Heart left ventricle (tissue), 16 donors: ENCODE measurements around the gene NCOA5. TPM values are rescaled to one million over a fixed set of nuclear protein-coding genes. Genes with fewer than 3 reads are reported as not detected.

Source experiments
- ATAC-seq, 4 donors: fragments of 200-7000 bp; cut with Tn5 transposase; one replicate each; pipeline ENCODE4 v1.9.1; 2020 to 2022; ENCODE audit warnings: moderate library complexity in 4 of 4, mild to moderate bottlenecking in 3 of 4, moderate number of reproducible peaks in 1 of 4
- DNase-seq, 5 donors: peaks; one replicate each; pipeline ENCODE4 v3.0.0-alpha.2; 2020
- H3K27ac ChIP-seq, 12 donors: fragments of 200-600 bp; sonication (generic) in 4 of 12; one replicate each; pipeline versions ENCODE4 v1.5.0 to v1.8.0; 2016 to 2022; ENCODE audit warnings: mild to moderate bottlenecking in 2 of 12
- H3K27me3 ChIP-seq, 9 donors: fragments of 200-600 bp; sonication (generic) in 2 of 9; one replicate each; pipeline versions ENCODE4 v1.5.1 to v1.8.0; 2016 to 2022; ENCODE audit warnings: mild to moderate bottlenecking in 3 of 9
- H3K36me3 ChIP-seq, 9 donors: fragments of 200-600 bp; sonication (generic) in 2 of 9; one replicate each; pipeline versions ENCODE4 v1.5.0 to v1.8.0; 2018 to 2022; ENCODE audit warnings: mild to moderate bottlenecking in 2 of 9
- H3K4me1 ChIP-seq, 12 donors: fragments of 200-600 bp; sonication (generic) in 4 of 12; one replicate each; pipeline versions ENCODE4 v1.5.0 to v1.8.0; 2016 to 2022; ENCODE audit warnings: mild to moderate bottlenecking in 3 of 12
- H3K4me3 ChIP-seq, 12 donors: fragments of 200-600 bp; sonication (generic) in 4 of 12; one replicate each; pipeline versions ENCODE4 v1.5.0 to v1.8.0; 2017 to 2022; ENCODE audit warnings: mild to moderate bottlenecking in 9 of 12, moderate library complexity in 4 of 12
- H3K9me3 ChIP-seq, 12 donors: fragments of 200-600 bp; sonication (generic) in 4 of 12; one replicate each; pipeline versions ENCODE4 v1.5.0 to v1.8.0; 2016 to 2022; ENCODE audit warnings: mild to moderate bottlenecking in 1 of 12
- CTCF ChIP-seq, 12 donors: fragments of 200-600 bp; sonication (generic) in 4 of 12; IDR thresholded peaks; one replicate each; pipeline versions ENCODE4 v1.5.0 to v1.8.0; 2018 to 2022; ENCODE audit warnings: antibody characterized with exemption in 12 of 12, mild to moderate bottlenecking in 5 of 12
- POLR2A ChIP-seq, 2 donors: fragments of 450-650 bp; IDR thresholded peaks; one replicate each; pipeline ENCODE4 v1.6.1; 2017; ENCODE audit warnings: antibody characterized with exemption in 2 of 2, mild to moderate bottlenecking in 2 of 2, moderate library complexity in 2 of 2
- WGBS, 4 donors: extraction: QIAGEN DNeasy Blood & Tissue Kit in 2 of 4; methylation state at CpG; one replicate each; pipeline versions ENCODE4 v1.1.5 to v1.1.7; 2013 to 2018; 5-methylcytosine and 5-hydroxymethylcytosine counted together
- intact Hi-C, 10 donors: fragments of 100-400 bp; cut with DNase I; formaldehyde crosslinking; loops; one replicate each; pipeline versions ENCODE4 v1.11.1 to v1.14.2; 2022
- polyA plus RNA-seq, 2 donors: library from polyadenylated mRNA; stranded (reverse); fragments of 200-250 nt; gene quantifications; one replicate each; pipeline ENCODE4 v1.2.3, GENCODE V29; 2013
- total RNA-seq, 9 donors: library from RNA; depleted of rRNA in 2 of 9; stranded (reverse); fragments of >200 nt in 2 of 9; fragmentation: NEBNext Ultra II Directional in 3 of 9; extraction: Animal tissue kit (Norgen Biotek cat#: 25700) in 3 of 9; gene quantifications; one replicate each; pipeline versions ENCODE4 v1.1.0 to v1.2.4, GENCODE V29; 2016 to 2023
- donor health status: ischemic (EF 13 %, LVEDD 7.1; RV severe dilation, severe dysfunction).
- donor health status: healthy with polysubstance abuse.
- donor health status: DM: no; HTN: yes; CAD: no.
- donor health status: DM: no; HTN: no; CAD: no.
- donor health status: ischemic (EF 25% LVEDD 6.9; RV normal size, moderate dysfunction).
- donor health status: ischemic (EF 25% LVEDD 5.7; RV mildly dilated, moderate dysfunction).
- donor health status: healthy.
- donor health status: DM: yes; HTN: yes; CAD: no.
- donor health status: ischemic (EF 35%, LVEDD 5.7; RV mildly dilated, moderate dysfunction).
- donor health status: nonischemic (EF 11% LVEDD 7.7; RV severe dilation, severe dysfunction).
- donor health status: DM: yes; HTN: yes; CAD: no.
- donor health status: PGD.
- donor health status: ischemic (EF 29% LVEDD 5.4; RV normal size, mild dysfunction).
- donor health status: nonischemic (EF 23%, LVEDD 6.1; RV moderate dilation, normal function).

NCOA5 gene
- total and polyA plus RNA-seq, 11 donors = 5.7 to 17.4 (median 12.3) TPM

- no peak for TF ChIP-seq CTCF (IDR thresholded peaks at IDR 0.05)
- TF ChIP-seq POLR2A (IDR thresholded peaks at IDR 0.05) = no peak
- DNase-seq = no peak
- H3K9me3 ChIP-seq = no peaks in the 10 kb centered on the region
- no peak overlapping the region for H3K4me3 ChIP-seq
- intact Hi-C loops = loop anchor here in 3 of 10 donors (2.0 to 10.0 kb wide), 3 partner anchors 161 to 321 kb away; no protein-coding TSS in a partner anchor
- WGBS, 4 donors = 13 to 21% (median 16%) methylated on average over 27 to 29 of the region's 29 CpGs
- H3K27me3 ChIP-seq = peaks cover 50 to 97% (median 73%) of the 10 kb centered on the region in 9 donors
- no peaks in the 10 kb centered on the region for H3K36me3 ChIP-seq
- H3K27ac ChIP-seq = no peak overlapping the region
- no peak for ATAC-seq
- H3K4me1 ChIP-seq = peaks cover 0 to 44% (median 0%) of the 10 kb centered on the region in 12 donors
Observed at GRCh38 chr20:46013322-46013828, 76.4 kb downstream of the NCOA5 start.

GRCh38 chr20:46012921-46013320, 76.8 kb downstream of the NCOA5 start:
- Histone ChIP-seq H3K9me3 (no peaks in the 10 kb centered on the region), H3K27ac (no peak overlapping the region), H3K4me3 (no peak overlapping the region), H3K36me3 (no peaks in the 10 kb centered on the region), H3K4me1 (peaks cover 0 to 48% (median 0%) of the 10 kb centered on the region in 12 donors), H3K27me3 (peaks cover 50 to 98% (median 73%) of the 10 kb centered on the region in 9 donors)
- intact Hi-C loops = loop anchor here in 3 of 10 donors (2.0 to 10.0 kb wide), 3 partner anchors 162 to 322 kb away; no protein-coding TSS in a partner anchor
- no peak for DNase-seq
- no peak for TF ChIP-seq POLR2A (IDR thresholded peaks at IDR 0.05)
- no peak for TF ChIP-seq CTCF (IDR thresholded peaks at IDR 0.05)
- WGBS, 4 donors = 54 to 63% (median 60%) methylated on average over 8 to 10 of the region's 10 CpGs
- no peak for ATAC-seq

GRCh38 chr20:46011631-46012482, 77.9 kb downstream of the NCOA5 start:
- intact Hi-C loops = loop anchor here in 3 of 10 donors (2.0 to 10.0 kb wide), 3 partner anchors 163 to 323 kb away; no protein-coding TSS in a partner anchor
- DNase-seq (peak; percentile 43 to 82 (median 60)), ATAC-seq (peak in 3 of 4 donors; percentile 23 to 65 (median 33))
- H3K4me1 ChIP-seq = peaks cover 0 to 57% (median 0%) of the 10 kb centered on the region in 12 donors
- peaks cover 50 to 98% (median 70%) of the 10 kb centered on the region in 9 donors for H3K27me3 ChIP-seq
- TF ChIP-seq POLR2A (IDR thresholded peaks at IDR 0.05) = no peak
- TF ChIP-seq CTCF (IDR thresholded peaks at IDR 0.05) = peak in 4 of 12 donors; percentile 10 to 28 (median 19)
- H3K36me3 ChIP-seq = no peaks in the 10 kb centered on the region
- WGBS, 4 donors = 7 to 22% (median 11%) methylated on average over 50 to 57 of the region's 57 CpGs
- no peaks in the 10 kb centered on the region for H3K9me3 ChIP-seq
- no peak overlapping the region for H3K27ac ChIP-seq
- H3K4me3 ChIP-seq = peak overlapping the region in 1 of 12 donors; percentile 44

Other genes with a start within 250 kb of the NCOA5 start
- 10 to 100 TPM; 22.5 to 57.8 (median 31.4) TPM for gene ACOT8, start 232.6 kb downstream of the NCOA5 start, total RNA-seq
- gene ACOT8, start 232.6 kb downstream of the NCOA5 start, polyA plus RNA-seq = 10 to 100 TPM; 34.2 to 44.6 TPM
- 1 to 10 TPM; 1.9 to 3.1 (median 2.4) TPM for gene ZSWIM3, start 232.3 kb downstream of the NCOA5 start, total RNA-seq
- 1 to 10 TPM; 1.3 to 1.6 TPM for gene ZSWIM3, start 232.3 kb downstream of the NCOA5 start, polyA plus RNA-seq
- 10 to 100 TPM in 6 of 9 donors, 1 to 10 TPM in 3; 8.2 to 16.3 (median 10.6) TPM for gene ZSWIM1, start 208.7 kb downstream of the NCOA5 start, total RNA-seq
- gene ZSWIM1, start 208.7 kb downstream of the NCOA5 start, polyA plus RNA-seq = 1 to 10 TPM; 3.9 to 7.2 TPM
- gene SPATA25, start 202.3 kb downstream of the NCOA5 start, total RNA-seq = 1 to 10 TPM in 7 of 9 donors, not detected in 2; 1.1 to 4.0 (median 1.8) TPM
- 1 to 10 TPM in 1 of 2 donors, under 1 TPM in 1; 0.58 to 2.7 TPM for gene SPATA25, start 202.3 kb downstream of the NCOA5 start, polyA plus RNA-seq
- 10 to 100 TPM in 5 of 9 donors, 1 to 10 TPM in 4; 3.5 to 14.8 (median 10.8) TPM for gene NEURL2, start 198.8 kb downstream of the NCOA5 start, total RNA-seq
- gene NEURL2, start 198.8 kb downstream of the NCOA5 start, polyA plus RNA-seq = 1 to 10 TPM; 3.0 to 8.4 TPM
- 100 to 1,000 TPM in 7 of 9 donors, 10 to 100 TPM in 2; 62.5 to 214 (median 129) TPM for gene CTSA, start 198.6 kb downstream of the NCOA5 start, total RNA-seq
- gene CTSA, start 198.6 kb downstream of the NCOA5 start, polyA plus RNA-seq = 10 to 100 TPM; 77.7 to 92.5 TPM
- gene PLTP, start 177.8 kb downstream of the NCOA5 start, total RNA-seq = 100 to 1,000 TPM in 3 of 9 donors, 10 to 100 TPM in 6; 19.8 to 367 (median 81.1) TPM
- 10 to 100 TPM; 21.5 to 33.2 TPM for gene PLTP, start 177.8 kb downstream of the NCOA5 start, polyA plus RNA-seq
- gene PCIF1, start 155.3 kb downstream of the NCOA5 start, total RNA-seq = 10 to 100 TPM; 22.2 to 40.2 (median 28.2) TPM
- 10 to 100 TPM; 17.5 to 31.1 TPM for gene PCIF1, start 155.3 kb downstream of the NCOA5 start, polyA plus RNA-seq
- gene ZNF335, start 117.8 kb downstream of the NCOA5 start, total RNA-seq = 10 to 100 TPM in 3 of 9 donors, 1 to 10 TPM in 6; 5.6 to 14.9 (median 8.5) TPM
- gene ZNF335, start 117.8 kb downstream of the NCOA5 start, polyA plus RNA-seq = 1 to 10 TPM; 7.0 TPM
- gene MMP9, start 81.1 kb downstream of the NCOA5 start, total RNA-seq = 10 to 100 TPM in 1 of 9 donors, 1 to 10 TPM in 5, under 1 TPM in 3; 0.35 to 15.8 (median 1.1) TPM
- gene MMP9, start 81.1 kb downstream of the NCOA5 start, polyA plus RNA-seq = under 1 TPM; 0.19 to 0.49 TPM
- gene SLC12A5, start 60.7 kb downstream of the NCOA5 start, total RNA-seq = 1 to 10 TPM in 2 of 9 donors, under 1 TPM in 1, not detected in 6; 0.73 to 1.7 (median 1.2) TPM
- gene SLC12A5, start 60.7 kb downstream of the NCOA5 start, polyA plus RNA-seq = not detected
- gene CD40, start 28.4 kb upstream of the NCOA5 start, total RNA-seq = 10 to 100 TPM in 2 of 9 donors, 1 to 10 TPM in 7; 3.5 to 38.3 (median 5.7) TPM
- gene CD40, start 28.4 kb upstream of the NCOA5 start, polyA plus RNA-seq = 1 to 10 TPM; 4.7 to 5.5 TPM
- gene CDH22, start 218.5 kb upstream of the NCOA5 start, total RNA-seq = under 1 TPM; 0.13 to 0.90 (median 0.50) TPM
- gene CDH22, start 218.5 kb upstream of the NCOA5 start, polyA plus RNA-seq = under 1 TPM; 0.03 to 0.42 TPM